NCI-H2081 treated with DMSO at 0.1 percent for 48 hours (cell line): ENCODE results near the gene ITK.

ENCODE experiments used
- DNase-seq: peaks from one replicate; lab custom pipeline; 2025; lab: John Stamatoyannopoulos, UW

The ITK gene

GRCh38 chr5:157282150-157282549 is 101.5 kb downstream of the ITK start:
- DNase-seq = no peak

DNA sequence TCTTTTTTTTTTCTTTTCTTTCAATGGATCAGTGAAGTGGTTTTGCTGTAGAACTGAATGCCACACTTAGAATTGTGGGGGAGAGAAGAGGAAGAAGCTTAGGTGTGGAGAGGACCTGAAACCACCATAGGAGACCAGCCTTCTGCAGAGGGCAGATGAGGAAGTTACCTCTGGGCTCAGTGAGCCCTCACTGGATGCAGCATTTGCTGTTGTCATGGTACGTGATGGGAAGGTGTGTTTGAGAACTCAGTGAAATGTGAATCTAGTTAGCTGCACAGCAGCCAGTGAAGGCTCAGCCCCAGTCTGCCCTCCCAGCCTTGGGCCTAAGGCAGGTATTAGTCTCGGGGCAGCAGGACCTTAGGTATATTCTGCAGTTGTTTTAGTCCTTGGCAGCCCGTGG is 102.8 kb downstream of the ITK start:
- no peak for DNase-seq

DNA sequence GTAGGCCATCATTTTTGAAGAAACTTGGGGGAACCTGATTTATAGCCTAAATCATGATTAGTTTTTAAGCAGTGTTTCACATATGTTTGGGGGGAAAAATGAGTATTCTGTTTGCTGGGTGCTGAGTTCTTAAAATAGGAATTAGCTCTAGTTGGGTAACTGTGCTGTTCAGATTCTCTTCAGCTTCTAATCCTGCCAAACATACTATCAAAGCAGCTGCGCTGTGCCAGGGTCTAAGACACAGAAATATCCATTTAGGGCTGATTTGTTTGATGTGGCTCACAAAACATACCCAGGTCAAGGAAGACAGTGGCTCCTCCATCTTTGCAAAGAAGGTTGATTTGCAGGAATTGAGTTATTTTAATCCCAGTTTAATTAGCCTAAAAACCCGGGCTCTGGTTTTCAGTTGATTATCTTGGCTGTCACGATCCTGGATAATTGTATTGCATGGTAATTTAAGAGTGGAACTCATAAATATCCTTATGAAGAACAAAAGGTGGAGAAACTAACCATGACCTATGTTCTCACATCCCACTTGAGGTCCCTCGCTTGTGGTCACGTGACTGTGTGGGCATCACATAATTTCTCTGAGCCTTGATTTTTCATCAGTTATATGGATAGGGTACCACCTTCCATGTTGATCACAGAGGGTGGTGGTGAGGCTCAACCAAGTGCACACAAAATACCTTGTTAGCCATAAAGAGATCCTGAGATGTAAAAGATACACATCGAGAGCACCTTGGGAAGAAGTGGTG is 104.0 kb downstream of the ITK start:
- DNase-seq = no peak

DNA sequence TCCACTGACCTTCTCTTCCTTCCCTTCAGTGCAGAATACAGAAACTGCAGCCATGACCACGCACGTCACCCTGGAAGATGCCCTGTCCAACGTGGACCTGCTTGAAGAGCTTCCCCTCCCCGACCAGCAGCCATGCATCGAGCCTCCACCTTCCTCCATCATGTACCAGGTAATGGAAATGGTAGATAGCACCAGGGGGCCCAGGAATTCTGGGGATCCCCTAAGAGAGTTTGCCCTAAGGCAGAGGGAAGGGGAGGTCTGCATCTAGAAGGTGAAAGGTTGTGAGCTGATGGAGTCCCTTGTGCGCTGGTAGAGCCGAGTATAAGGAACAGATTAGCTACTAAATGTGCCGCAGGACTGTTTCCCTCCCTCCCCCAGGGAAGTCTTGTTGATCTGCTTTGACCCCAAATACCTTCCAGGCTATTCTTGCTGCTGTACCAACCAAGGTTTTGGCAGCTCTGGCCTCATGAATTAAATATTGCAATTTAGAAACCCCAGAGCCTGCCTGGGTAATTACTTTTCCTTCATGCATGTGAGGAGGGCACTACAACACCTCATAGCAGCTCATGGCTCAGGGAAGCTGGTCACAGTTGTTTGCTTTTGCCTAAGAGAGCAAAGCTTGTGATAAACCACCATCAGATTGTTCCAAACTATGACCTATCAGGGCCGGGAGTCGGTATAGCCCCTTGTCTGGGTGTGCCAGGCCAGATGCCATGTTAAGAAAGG is 104.8 kb downstream of the ITK start:
- DNase-seq = no peak

DNA sequence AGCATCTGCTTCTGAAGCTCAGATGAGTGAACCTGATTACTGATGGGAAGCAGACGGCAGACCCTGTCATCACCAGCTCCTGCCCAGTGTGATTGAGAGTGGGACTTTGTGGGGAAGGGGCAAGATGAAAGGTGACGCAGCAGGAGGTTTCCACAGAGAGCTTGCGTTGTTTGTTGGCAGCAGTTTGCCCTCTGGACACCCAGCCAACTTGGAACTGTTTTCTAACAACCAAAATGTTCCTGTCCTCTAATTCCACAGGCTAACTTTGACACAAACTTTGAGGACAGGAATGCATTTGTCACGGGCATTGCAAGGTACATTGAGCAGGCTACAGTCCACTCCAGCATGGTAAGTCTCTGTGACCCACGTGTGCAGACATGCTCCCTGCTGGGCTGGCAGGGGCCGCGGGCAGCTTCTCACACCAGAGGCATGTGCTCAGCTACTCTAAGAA is 106.1 kb downstream of the ITK start:
- no peak for DNase-seq

- no peak for DNase-seq
Measured at GRCh38 chr5:157288405-157289163, 107.9 kb downstream of the ITK start.

DNA sequence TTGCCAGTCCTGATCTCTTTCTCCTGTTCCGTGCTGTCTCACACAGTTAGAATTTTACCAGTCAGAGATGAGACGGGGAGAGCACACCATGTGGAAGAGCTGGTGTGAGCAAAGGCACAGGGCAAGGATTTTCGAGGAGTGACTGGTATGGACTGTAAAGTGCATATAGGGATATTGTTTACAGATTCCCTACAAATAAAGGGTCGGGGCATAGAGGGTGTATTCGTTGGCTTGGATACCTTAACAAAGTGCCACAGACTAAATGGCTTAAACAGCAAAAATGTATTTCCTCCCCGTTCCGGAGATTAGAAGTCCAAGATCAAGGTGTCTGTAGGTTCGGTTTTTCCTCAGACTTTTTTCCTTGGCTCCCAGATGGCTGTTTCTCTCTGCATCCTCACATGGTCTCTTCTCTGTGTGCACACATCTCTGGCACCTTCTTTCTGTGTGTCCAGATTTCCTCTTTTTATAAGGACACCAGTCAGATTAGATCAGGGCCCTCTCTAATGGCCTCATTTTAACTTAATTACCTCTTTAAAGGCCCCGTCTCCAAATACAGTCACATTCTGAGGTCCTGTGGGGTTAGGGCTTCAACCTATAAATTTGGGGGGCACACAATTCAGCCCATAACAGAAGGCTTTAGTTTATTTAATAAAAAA is 108.7 kb downstream of the ITK start:
- no peak for DNase-seq

- no peak for DNase-seq
Measured at GRCh38 chr5:157290156-157290980, 109.7 kb downstream of the ITK start.

- DNase-seq = no peak
Measured at GRCh38 chr5:157290981-157291711, 110.5 kb downstream of the ITK start.

- DNase-seq = no peak
Measured at GRCh38 chr5:157292599-157292998, 112.0 kb downstream of the ITK start.

DNA sequence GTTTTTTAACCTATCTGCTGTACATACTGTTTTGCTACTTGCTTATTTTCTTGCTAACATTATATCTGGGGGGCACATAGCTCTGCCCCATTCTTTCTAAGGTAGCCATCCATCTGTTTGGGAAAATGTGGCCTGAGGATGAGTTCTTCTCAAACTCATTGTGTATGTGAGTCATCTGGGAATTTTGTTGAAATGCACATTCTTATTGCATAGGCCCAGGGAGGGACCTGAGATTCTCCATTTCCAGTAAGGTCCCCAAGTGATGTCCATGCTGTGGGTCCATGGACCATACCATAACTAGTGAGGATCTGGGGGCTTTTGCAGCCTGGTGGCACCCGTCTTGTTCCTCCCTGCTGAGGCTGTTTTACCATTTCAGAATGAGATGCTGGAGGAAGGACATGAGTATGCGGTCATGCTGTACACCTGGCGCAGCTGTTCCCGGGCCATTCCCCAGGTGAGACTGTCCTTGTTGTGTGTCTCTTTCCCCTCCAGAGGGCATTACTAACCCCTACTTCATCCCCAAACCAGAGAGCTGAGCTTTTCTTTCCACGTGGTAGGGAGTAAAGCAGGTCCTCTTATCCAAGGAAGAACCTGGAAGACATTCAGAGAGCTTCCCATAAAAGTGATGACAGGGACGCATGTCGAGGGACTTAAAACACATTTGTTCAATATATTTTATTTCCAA is 113.9 kb downstream of the ITK start:
- DNase-seq = peak; percentile 13

GRCh38 chr5:157295247-157295646 is 114.6 kb downstream of the ITK start:
- DNase-seq = peak; percentile 87

GRCh38 chr5:157300564-157300963 is 119.9 kb downstream of the ITK start:
- no peak for DNase-seq

- DNase-seq = no peak
Measured at GRCh38 chr5:157301066-157301465, 120.4 kb downstream of the ITK start.

- no peak for DNase-seq
Measured at GRCh38 chr5:157303023-157303422, 122.4 kb downstream of the ITK start.

DNA sequence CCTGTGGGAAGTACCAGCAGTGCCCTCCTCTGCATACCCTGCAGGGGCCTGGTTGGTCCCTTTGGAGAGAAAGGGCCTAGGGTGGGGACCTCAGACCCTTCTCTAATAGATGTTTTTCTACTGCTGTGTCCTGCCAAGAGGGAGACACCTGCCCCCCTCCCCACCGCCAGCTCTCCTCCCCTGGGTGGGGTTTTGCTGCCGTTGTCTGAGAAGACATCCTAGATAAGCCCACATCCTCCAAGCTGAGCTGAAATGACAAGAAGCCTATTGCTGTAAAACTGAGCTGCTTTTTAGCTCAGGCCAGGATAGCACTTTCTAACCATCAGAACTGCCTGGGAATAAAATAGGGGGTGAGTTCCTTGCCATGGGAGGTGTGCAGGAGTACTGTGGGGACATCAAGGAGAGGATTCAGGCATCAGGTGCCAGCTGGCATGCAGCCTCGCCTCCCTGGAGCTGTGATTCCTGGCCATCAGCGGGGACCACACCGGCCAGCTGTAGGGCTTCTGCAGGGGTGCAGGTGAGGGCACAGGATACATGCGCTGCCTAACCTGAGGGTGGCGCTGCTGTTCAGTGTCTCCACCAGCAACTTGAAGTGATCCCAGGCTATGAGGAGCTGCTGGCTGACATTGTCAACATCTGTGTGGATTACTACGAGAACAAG is 123.2 kb downstream of the ITK start:
- DNase-seq = no peak
